ENCODE data around the gene CYB561D2.
A peak's percentile ranks its signal among the peaks of the same experiment; 100 is the strongest.

Gene CYB561D2

GRCh38 chr3:50341996-50342650 lies 8.5 kb upstream of the CYB561D2 start:
- no peak for DNase-seq (ENCODE audit: low spot score)

- no peak for DNase-seq (ENCODE audit: low spot score)
These were observed 7.6 kb upstream of the CYB561D2 start for GRCh38 chr3:50342813-50343633.

- no peak for DNase-seq (ENCODE audit: low spot score)
These were observed 5.7 kb upstream of the CYB561D2 start for GRCh38 chr3:50345008-50345407.

- peak; percentile 80 for DNase-seq (ENCODE audit: low spot score)
These were observed 5.0 kb upstream of the CYB561D2 start, which contains the start of gene ZMYND10 for GRCh38 chr3:50345586-50346234. TSS of gene ZMYND10 (minus strand) at chr3:50345732. CDS start at chr3:50345579, 153 bp downstream.

GRCh38 chr3:50347187-50347813 lies 3.4 kb upstream of the CYB561D2 start:
- DNase-seq (ENCODE audit: low spot score): peak; percentile 85

- no peak for DNase-seq (ENCODE audit: low spot score)
These were observed 492 bp upstream of the CYB561D2 start for GRCh38 chr3:50350213-50350526.

GRCh38 chr3:50351323-50351697 lies 648 bp downstream of the CYB561D2 start:
- DNase-seq (ENCODE audit: low spot score): no peak

- DNase-seq (ENCODE audit: low spot score): no peak
These were observed 2.1 kb downstream of the CYB561D2 start for GRCh38 chr3:50352781-50353180.

GRCh38 chr3:50353245-50354004 lies 2.8 kb downstream of the CYB561D2 start:
- DNase-seq (ENCODE audit: low spot score): no peak

GRCh38 chr3:50354186-50354764 lies 3.6 kb downstream of the CYB561D2 start:
- no peak for DNase-seq (ENCODE audit: low spot score)

- no peak for DNase-seq (ENCODE audit: low spot score)
These were observed 4.2 kb downstream of the CYB561D2 start for GRCh38 chr3:50354850-50355249.

- no peak for DNase-seq (ENCODE audit: low spot score)
These were observed 5.3 kb downstream of the CYB561D2 start for GRCh38 chr3:50355829-50356552.

- DNase-seq (ENCODE audit: low spot score): no peak
These were observed 5.9 kb downstream of the CYB561D2 start for GRCh38 chr3:50356553-50356952.

- no peak for DNase-seq (ENCODE audit: low spot score)
These were observed 6.8 kb downstream of the CYB561D2 start for GRCh38 chr3:50357481-50357880.

GRCh38 chr3:50358355-50358910 lies 7.8 kb downstream of the CYB561D2 start:
- no peak for DNase-seq (ENCODE audit: low spot score)

- peak; percentile 97 for DNase-seq (ENCODE audit: low spot score)
These were observed 8.5 kb downstream of the CYB561D2 start, which contains the start of gene TMEM115 for GRCh38 chr3:50358911-50359759. TSS of gene TMEM115 (minus strand) at chr3:50359521. CDS start at chr3:50359063, 458 bp downstream.

GRCh38 chr3:50359760-50360110 lies 9.1 kb downstream of the CYB561D2 start:
- DNase-seq (ENCODE audit: low spot score): no peak

- no peak for DNase-seq (ENCODE audit: low spot score)
These were observed 14.0 kb downstream of the CYB561D2 start for GRCh38 chr3:50364573-50365079.

Data from CD4-positive, alpha-beta T cell treated with Interleukin-15 for 4 hours (primary cell).